HEK293 (cell line): Measurements from ENCODE around the gene EIF4G3.

ENCODE experiments used
- CTCF ChIA-PET: fragments of 350-600 bp; formaldehyde crosslinking; extraction: SDS; loops from one replicate; lab custom pipeline; 2021; ENCODE audit warnings: antibody characterized with exemption; lab: Yijun Ruan, JAX
- POLR2A ChIA-PET: fragments of 300-600 bp; formaldehyde crosslinking; extraction: SDS; loops from one replicate; lab custom pipeline; 2020; ENCODE audit warnings: antibody characterized with exemption, inconsistent platforms; lab: Yijun Ruan, JAX
- H3K27ac ChIP-seq: fragments of 200-500 bp; sonication (Bioruptor generic); 2 replicates; pipeline ENCODE4 v1.5.1; 2014; ENCODE audit warnings: low read depth, low read length, control low read depth, inconsistent platforms; ENCODE audit errors: extremely low read depth
- H3K36me3 ChIP-seq, 2 experiments: fragments of 200-500 bp in 1 of 2; sonication (Bioruptor generic) in 1 of 2; 1 replicate in 1 of 2; 2 replicates in 1 of 2; pipeline ENCODE4 v1.5.1; 2014 to 2017; ENCODE audit warnings: inconsistent platforms in 2 of 2, low read length in 2 of 2; ENCODE audit not compliant: control insufficient read depth in 2 of 2, insufficient read depth in 1 of 2
- H3K4me1 ChIP-seq: fragments of 200-500 bp; sonication (Bioruptor generic); 2 replicates; pipeline ENCODE4 v1.5.1; 2014; ENCODE audit warnings: mild to moderate bottlenecking, low read length, inconsistent platforms; ENCODE audit not compliant: control insufficient read depth, insufficient read depth
- H3K4me3 ChIP-seq: 2 replicates; pipeline ENCODE4 v1.5.1; 2011; ENCODE audit warnings: low read depth, mild to moderate bottlenecking, control low read depth, low read length, moderate library complexity
- H3K9me3 ChIP-seq: fragments of 200-500 bp; sonication (Bioruptor generic); 2 replicates; pipeline ENCODE4 v1.5.1; 2014; ENCODE audit warnings: low read depth, low read length, inconsistent platforms; ENCODE audit not compliant: control insufficient read depth, insufficient read depth
- FEZF1 ChIP-seq: fragments of 450-650 bp; formaldehyde crosslinking; IDR thresholded peaks from 2 replicates; pipeline ENCODE4 v1.5.1; 2016; ENCODE audit warnings: missing biosample characterization, missing genetic modification characterization
- HOXD13 ChIP-seq: sonication (generic); formaldehyde crosslinking; IDR thresholded peaks from 2 replicates; pipeline ENCODE4 v1.8.0; 2022; ENCODE audit warnings: missing genetic modification reagents, borderline replicate concordance
- KLF9 ChIP-seq: fragments of 450-650 bp; formaldehyde crosslinking; IDR thresholded peaks from 2 replicates; pipeline ENCODE4 v1.5.1; 2016; ENCODE audit warnings: missing biosample characterization, missing genetic modification characterization, low read depth
- MYNN ChIP-seq: fragments of 450-650 bp; formaldehyde crosslinking; IDR thresholded peaks from 2 replicates; pipeline ENCODE4 v1.5.1; 2016; ENCODE audit warnings: missing biosample characterization, missing genetic modification characterization, borderline replicate concordance
- PRDM1 ChIP-seq: fragments of 450-650 bp; formaldehyde crosslinking; IDR thresholded peaks from 2 replicates; pipeline ENCODE4; 2016; ENCODE audit warnings: missing biosample characterization, missing genetic modification characterization
- ZBTB17 ChIP-seq: fragments of 450-650 bp; formaldehyde crosslinking; IDR thresholded peaks from 2 replicates; pipeline ENCODE4 v1.5.1; 2016; ENCODE audit warnings: missing biosample characterization, missing genetic modification characterization
- ZBTB44 ChIP-seq: fragments of 450-650 bp; IDR thresholded peaks from 2 replicates; pipeline ENCODE4 v1.5.1; 2018; ENCODE audit warnings: missing biosample characterization, mild to moderate bottlenecking, missing genetic modification characterization
- ZBTB8A ChIP-seq: fragments of 450-650 bp; formaldehyde crosslinking; IDR thresholded peaks from 2 replicates; pipeline ENCODE4 v1.5.1; 2016; ENCODE audit warnings: missing biosample characterization, missing genetic modification characterization
- ZNF146 ChIP-seq: fragments of 450-650 bp; formaldehyde crosslinking; IDR thresholded peaks from 2 replicates; pipeline ENCODE4 v1.5.1; 2016; ENCODE audit warnings: missing biosample characterization, missing genetic modification characterization
- ZNF2 ChIP-seq: fragments of 450-650 bp; formaldehyde crosslinking; IDR thresholded peaks from 2 replicates; pipeline ENCODE4 v1.5.1; 2016; ENCODE audit warnings: missing biosample characterization, missing genetic modification characterization
- ZNF24 ChIP-seq: fragments of 450-650 bp; formaldehyde crosslinking; IDR thresholded peaks from 2 replicates; pipeline ENCODE4 v1.5.1; 2016; ENCODE audit warnings: missing biosample characterization, missing genetic modification characterization
- ZNF311 ChIP-seq: fragments of 450-650 bp; formaldehyde crosslinking; IDR thresholded peaks from 2 replicates; pipeline ENCODE4 v1.5.1; 2017; ENCODE audit warnings: missing biosample characterization, missing genetic modification characterization, borderline replicate concordance
- ZNF366 ChIP-seq: fragments of 450-650 bp; formaldehyde crosslinking; conservative IDR thresholded peaks from 2 replicates; pipeline ENCODE4 v1.5.1; 2016; ENCODE audit warnings: missing biosample characterization, missing genetic modification characterization
- ZNF416 ChIP-seq: fragments of 450-650 bp; formaldehyde crosslinking; IDR thresholded peaks from 2 replicates; pipeline ENCODE4 v1.5.1; 2016; ENCODE audit warnings: missing biosample characterization, missing genetic modification characterization
- ZNF560 ChIP-seq: fragments of 450-650 bp; formaldehyde crosslinking; IDR thresholded peaks from 2 replicates; pipeline ENCODE4 v1.5.1; 2017; ENCODE audit warnings: missing biosample characterization, missing genetic modification characterization, borderline replicate concordance
- ZNF610 ChIP-seq: fragments of 450-650 bp; formaldehyde crosslinking; IDR thresholded peaks from 2 replicates; pipeline ENCODE4 v1.5.1; 2016; ENCODE audit warnings: missing biosample characterization, missing genetic modification characterization, borderline replicate concordance
- ZNF639 ChIP-seq: fragments of 450-650 bp; formaldehyde crosslinking; IDR thresholded peaks from 2 replicates; pipeline ENCODE4 v1.5.1; 2016; ENCODE audit warnings: missing biosample characterization, missing genetic modification characterization
- ZNF654 ChIP-seq: fragments of 450-650 bp; formaldehyde crosslinking; IDR thresholded peaks from 2 replicates; pipeline ENCODE4 v1.5.1; 2016; ENCODE audit warnings: low read depth, missing biosample characterization, missing genetic modification characterization
- ZNF704 ChIP-seq: fragments of 450-650 bp; formaldehyde crosslinking; IDR thresholded peaks from 2 replicates; pipeline ENCODE4 v1.5.1; 2016; ENCODE audit warnings: missing biosample characterization, missing genetic modification characterization
- ZNF768 ChIP-seq: fragments of 450-650 bp; formaldehyde crosslinking; IDR thresholded peaks from 2 replicates; pipeline ENCODE4 v1.5.1; 2018; ENCODE audit warnings: missing biosample characterization, mild to moderate bottlenecking, missing genetic modification characterization
- ZSCAN23 ChIP-seq: fragments of 450-650 bp; formaldehyde crosslinking; IDR thresholded peaks from 2 replicates; pipeline ENCODE4 v1.5.1; 2016; ENCODE audit warnings: missing biosample characterization, missing genetic modification characterization
- ZSCAN5A ChIP-seq: fragments of 450-650 bp; formaldehyde crosslinking; IDR thresholded peaks from 2 replicates; pipeline ENCODE4 v1.5.1; 2016; ENCODE audit warnings: missing biosample characterization, missing genetic modification characterization

Gene EIF4G3

GRCh38 chr1:20987831-20988825 lies 188.6 kb downstream of the EIF4G3 start:
- H3K4me3 ChIP-seq: no peak overlapping the region
- POLR2A ChIA-PET: no interaction called here
- no peaks in the 10 kb centered on the region; a peak in 1 of 3 replicates for H3K36me3 ChIP-seq
- peak; percentile 88 for TF ChIP-seq PRDM1 (tag by site-specific recombination)
- TF ChIP-seq ZNF311 (tag by site-specific recombination): no peak
- H3K27ac ChIP-seq: no peak overlapping the region
- CTCF ChIA-PET: interaction anchor here (0.6 to 1.7 kb wide), 4 partner anchors 81 to 237 kb away, joined by 3 to 7 read pairs (median 4); no protein-coding TSS in a partner anchor
- H3K9me3 ChIP-seq: no peaks in the 10 kb centered on the region
- peaks cover 15% of the 10 kb centered on the region for H3K4me1 ChIP-seq

- Histone ChIP-seq H3K4me3 (no peak overlapping the region), H3K36me3 (peaks cover 0 to 6% of the 10 kb centered on the region in 2 experiments; a peak in 1 of 3 replicates), H3K9me3 (no peaks in the 10 kb centered on the region)
- CTCF ChIA-PET: interaction anchor here (0.7 to 5.0 kb wide), 3 partner anchors 108 to 212 kb away, joined by 3 to 52 read pairs (median 4); no protein-coding TSS in a partner anchor
- no peak for TF ChIP-seq KLF9 (tag by site-specific recombination)
- peak; percentile 60 for TF ChIP-seq FEZF1 (tag by site-specific recombination)
- TF ChIP-seq ZNF366 (tag by site-specific recombination): 0 out of 2 replicates have a peak, but pooled peaks have one; percentile 11
- no peak for TF ChIP-seq MYNN (tag by site-specific recombination)
- TF ChIP-seq ZSCAN23 (tag by site-specific recombination): no peak
- TF ChIP-seq ZNF610 (tag by site-specific recombination): no peak
- peak; percentile 33 for TF ChIP-seq ZNF654 (tag by site-specific recombination)
- no peak for TF ChIP-seq ZBTB8A (tag by site-specific recombination)
- TF ChIP-seq ZBTB44: peak; percentile 61
- TF ChIP-seq, all 188 proteins: peak for 4
- POLR2A ChIA-PET: no interaction called here
- Histone ChIP-seq H3K27ac (no peak overlapping the region), H3K4me1 (peaks cover 8% of the 10 kb centered on the region)
Measured at GRCh38 chr1:20983297-20983889, 193.3 kb downstream of the EIF4G3 start.

- POLR2A ChIA-PET: no interaction called here
- TF ChIP-seq ZNF146 (tag by site-specific recombination): no peak
- no peak for TF ChIP-seq ZNF560
- TF ChIP-seq KLF9 (tag by site-specific recombination): no peak
- TF ChIP-seq ZNF768 (tag by site-specific recombination): no peak
- no peak for TF ChIP-seq ZSCAN5A
- TF ChIP-seq HOXD13 (CRISPR knock-in tag): no peak
- TF ChIP-seq ZNF24 (tag by site-specific recombination): no peak
- no peak for TF ChIP-seq ZBTB17 (tag by site-specific recombination)
- TF ChIP-seq ZNF639 (tag by site-specific recombination): no peak
- TF ChIP-seq ZNF2 (tag by site-specific recombination): no peak
- no peak for TF ChIP-seq ZNF704 (tag by site-specific recombination)
- no peak for TF ChIP-seq ZNF416 (tag by site-specific recombination)
- TF ChIP-seq, all 188 proteins: peak for 0
- Histone ChIP-seq H3K4me1 (peaks cover 8% of the 10 kb centered on the region), H3K27ac (no peak overlapping the region; the same call in 1 of the 2 replicates), H3K4me3 (no peak overlapping the region), H3K36me3 (peaks cover 0 to 6% of the 10 kb centered on the region in 2 experiments; a peak in 1 of 3 replicates), H3K9me3 (no peaks in the 10 kb centered on the region)
- CTCF ChIA-PET: interaction anchor here (0.6 to 5.0 kb wide), 8 partner anchors 10 to 286 kb away, joined by 3 to 52 read pairs (median 4); no protein-coding TSS in a partner anchor
Measured at GRCh38 chr1:20982316-20982715, 194.4 kb downstream of the EIF4G3 start.
